NCI-H187 (cell line): ENCODE measurements around the gene TMEM114.

Experiments used
- DNase-seq, 2 experiments: peaks; one replicate each; lab custom pipeline; 2025; lab: John Stamatoyannopoulos, UW

Gene TMEM114

GRCh38 chr16:8589900-8590688 lies at the start of gene TMEM114:
TMEM114 (minus strand) TSS chr16:8590511; CDS start chr16:8589838, 673 bp downstream.
- DNase-seq, result no peak

DNA sequence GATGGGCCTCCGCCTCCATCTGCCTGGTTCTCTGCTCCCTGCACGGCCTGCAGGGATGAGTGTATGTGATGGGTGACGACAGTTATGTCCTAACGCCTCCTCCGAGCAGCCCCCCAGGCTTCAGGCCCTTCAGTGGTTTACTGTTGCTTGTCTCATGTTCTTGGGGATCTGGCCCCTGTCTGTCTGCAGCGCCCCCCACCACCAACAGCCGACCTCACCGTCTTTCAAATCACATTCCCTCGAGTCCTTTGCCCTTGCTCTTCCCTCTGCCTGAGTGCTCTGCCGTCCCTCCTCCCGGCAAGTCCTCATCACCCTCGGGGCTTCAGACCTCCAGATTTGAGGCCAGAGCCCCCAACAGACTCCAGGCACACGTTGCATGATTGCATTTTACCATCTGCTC lies 49.4 kb upstream of the TMEM114 start:
- no peak for DNase-seq

DNA sequence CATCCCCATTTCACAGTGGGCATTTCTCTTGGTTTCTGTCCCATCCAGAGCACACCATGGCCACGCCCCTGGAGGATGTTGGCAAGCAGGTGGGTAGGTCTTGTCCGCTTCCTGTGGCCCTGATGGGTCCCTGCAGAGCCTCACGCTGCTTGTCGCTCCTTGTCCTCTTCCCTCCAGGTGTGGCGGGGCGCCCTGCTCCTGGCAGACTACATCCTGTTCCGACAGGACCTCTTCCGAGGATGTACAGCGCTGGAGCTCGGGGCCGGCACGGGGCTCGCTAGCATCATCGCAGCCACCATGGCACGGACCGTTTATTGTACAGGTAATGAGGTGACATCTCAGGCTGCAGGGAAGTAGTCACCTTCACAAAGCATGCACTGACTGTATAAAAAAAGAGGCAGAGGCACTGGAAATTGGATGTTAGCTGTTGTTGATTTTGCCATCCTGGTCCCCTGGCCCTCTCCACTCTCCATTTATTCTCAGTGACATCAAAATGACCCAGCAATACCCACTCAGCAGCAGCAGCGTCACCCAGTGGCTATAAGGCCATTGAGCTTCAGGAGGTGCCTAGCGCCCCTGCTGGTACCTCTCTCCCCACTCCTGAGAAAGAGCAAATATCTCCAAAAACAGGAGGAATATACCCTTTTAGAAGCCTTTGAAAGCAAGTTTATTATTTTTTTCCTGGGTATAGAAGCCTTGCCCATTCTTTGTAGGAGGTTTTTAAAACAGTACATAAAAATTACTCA lies 44.9 kb upstream of the TMEM114 start:
- no peak for DNase-seq

DNA sequence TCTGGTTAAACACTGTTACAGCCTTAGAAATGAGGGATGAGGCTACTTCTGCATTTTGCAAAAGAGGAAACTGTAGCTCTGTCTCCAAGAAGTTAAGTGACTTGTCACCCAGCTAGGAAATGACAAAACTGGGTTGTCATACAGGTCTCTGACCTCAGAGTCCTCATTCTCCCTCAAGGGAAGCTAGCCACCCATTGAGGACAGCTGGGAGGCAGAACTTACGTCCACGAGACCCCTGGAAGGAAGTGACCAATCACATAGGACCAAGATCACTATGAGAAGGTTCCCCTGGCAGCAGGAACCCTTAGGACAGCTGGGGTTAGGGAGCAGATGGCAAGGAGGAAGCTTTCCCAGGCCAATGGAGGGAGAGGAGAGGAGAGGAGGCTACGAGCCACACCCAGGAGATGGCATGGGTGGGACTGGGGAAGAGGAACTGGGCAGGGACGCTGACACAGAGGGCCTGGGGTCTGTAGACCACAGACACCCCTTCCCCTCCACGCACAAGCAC lies 42.4 kb upstream of the TMEM114 start:
- no peak for DNase-seq

GRCh38 chr16:8631818-8632465 lies 41.6 kb upstream of the TMEM114 start:
- DNase-seq, result no peak

DNA sequence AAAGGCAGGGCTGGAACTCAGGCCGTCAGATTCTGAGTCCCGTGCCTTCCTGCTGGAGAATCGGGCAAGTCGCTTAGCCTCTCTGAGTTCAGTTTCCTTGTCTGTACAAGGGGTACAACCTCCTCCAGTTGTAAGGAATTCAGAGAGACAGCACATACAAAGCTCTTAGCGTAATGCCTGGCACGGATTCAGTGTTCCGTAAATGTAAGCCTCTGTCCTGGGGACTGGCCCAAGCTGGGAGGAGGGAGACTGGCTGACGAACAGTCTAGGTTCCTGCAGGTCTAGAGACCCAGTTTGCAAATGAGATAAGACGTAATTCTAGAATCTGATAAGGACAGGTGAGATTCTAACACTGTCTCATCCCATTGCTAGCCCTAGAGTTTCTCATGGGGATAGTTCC lies 41.1 kb upstream of the TMEM114 start:
- DNase-seq, result no peak

DNA sequence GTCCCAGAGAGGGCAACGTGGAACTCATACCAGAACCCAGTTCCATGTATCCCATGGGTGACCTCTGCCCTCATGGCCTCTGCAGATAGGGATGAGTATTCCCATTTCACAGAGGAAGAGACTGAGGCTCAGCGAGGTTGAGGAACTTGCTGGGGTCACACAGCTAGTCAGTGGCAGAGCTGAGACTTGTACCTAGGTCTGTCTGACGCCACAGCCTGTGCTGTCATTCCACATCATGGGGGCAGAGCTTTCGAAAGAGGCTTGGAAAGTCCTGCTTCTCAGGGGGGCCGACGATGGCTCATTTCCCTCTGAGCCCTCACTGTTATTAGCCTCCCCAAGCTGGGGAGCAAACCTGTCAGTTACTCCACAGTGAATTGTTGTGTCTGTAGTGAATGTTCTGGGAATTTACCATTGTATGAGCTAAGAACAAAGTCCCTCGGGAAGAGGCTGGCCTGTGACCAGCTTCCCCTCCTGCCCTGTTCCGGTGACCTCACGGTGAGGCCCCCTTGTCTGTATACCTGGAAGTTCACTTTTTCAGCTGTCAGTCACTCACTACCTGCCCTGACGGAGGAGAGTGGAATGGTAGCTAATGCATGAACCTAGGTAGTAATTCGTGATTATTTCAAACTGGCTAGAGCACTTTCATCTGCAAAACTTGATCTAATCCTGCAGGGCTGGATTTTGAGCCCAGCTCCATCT lies 40.1 kb upstream of the TMEM114 start:
- no peak for DNase-seq

- no peak for DNase-seq
These were observed 38.8 kb upstream of the TMEM114 start for GRCh38 chr16:8628981-8629725.

DNA sequence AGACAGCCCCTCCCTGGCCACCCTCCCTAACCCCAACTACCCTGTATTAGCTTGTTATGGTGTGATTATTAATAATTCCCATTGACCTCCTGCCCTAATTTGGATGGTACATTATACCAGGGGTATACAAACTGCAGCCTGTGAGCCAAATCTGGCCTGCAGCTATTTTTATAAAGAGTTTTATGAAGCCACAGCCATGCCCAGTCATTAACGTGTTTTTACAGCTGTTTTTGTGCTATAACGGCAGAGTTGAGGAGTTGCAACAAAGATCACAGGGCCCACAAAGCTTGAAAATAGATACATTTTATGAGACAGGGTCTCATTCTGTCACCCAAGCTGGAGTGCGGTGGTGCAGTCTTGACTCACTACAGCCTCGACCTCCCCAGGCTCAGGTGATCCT lies 37.1 kb upstream of the TMEM114 start:
- no peak for DNase-seq

GRCh38 chr16:8626946-8627345 lies 36.6 kb upstream of the TMEM114 start:
- no peak for DNase-seq

DNA sequence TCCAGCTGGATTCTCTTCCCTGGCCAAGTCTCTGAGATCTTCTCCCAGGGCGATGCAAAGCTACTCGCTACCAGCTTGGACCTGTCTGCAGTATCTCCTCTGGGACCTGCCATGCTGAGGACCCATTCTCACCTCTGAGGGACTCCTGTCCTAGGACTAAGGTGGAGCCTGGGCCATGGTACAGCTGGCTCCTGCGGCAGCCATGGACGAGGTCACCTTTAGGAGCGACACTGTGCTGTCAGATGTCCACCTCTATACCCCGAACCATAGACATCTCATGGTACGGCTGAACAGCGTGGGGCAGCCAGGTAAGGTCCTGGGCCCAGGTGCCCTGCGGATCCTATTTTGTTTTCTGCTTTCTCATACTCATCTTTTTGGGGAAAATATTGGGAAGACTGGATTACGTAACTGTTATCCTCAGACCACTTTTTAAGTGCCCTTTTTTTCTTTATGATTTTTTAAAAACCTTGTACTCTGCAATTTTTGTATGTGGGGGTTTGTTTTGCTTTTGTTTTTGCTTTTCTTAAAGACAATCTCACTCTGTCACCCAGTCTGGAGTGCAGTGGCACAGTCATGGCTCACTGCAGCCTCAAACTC lies 35.3 kb upstream of the TMEM114 start:
- DNase-seq, result no peak

DNA sequence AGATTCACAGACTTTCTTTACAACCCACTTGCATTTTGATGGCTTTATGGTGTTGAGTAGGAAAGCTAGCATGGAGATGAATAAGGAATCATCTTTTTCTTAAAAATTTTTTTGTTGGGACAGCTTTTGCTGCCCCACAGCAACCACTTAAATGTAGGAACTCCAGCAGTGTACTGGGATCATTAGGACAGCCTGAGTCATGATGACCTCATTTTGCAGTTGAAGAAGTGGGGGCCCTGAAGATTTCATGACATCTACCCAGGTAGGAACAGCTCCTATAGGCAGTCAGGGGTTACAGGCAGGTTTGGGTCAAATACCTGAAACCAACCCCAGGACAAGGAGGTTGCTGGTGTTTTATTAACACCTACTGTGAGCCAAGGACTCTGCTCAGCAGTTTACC lies 33.3 kb upstream of the TMEM114 start:
- DNase-seq, result no peak

GRCh38 chr16:8622315-8622656 lies 32.0 kb upstream of the TMEM114 start:
- DNase-seq, result no peak

DNA sequence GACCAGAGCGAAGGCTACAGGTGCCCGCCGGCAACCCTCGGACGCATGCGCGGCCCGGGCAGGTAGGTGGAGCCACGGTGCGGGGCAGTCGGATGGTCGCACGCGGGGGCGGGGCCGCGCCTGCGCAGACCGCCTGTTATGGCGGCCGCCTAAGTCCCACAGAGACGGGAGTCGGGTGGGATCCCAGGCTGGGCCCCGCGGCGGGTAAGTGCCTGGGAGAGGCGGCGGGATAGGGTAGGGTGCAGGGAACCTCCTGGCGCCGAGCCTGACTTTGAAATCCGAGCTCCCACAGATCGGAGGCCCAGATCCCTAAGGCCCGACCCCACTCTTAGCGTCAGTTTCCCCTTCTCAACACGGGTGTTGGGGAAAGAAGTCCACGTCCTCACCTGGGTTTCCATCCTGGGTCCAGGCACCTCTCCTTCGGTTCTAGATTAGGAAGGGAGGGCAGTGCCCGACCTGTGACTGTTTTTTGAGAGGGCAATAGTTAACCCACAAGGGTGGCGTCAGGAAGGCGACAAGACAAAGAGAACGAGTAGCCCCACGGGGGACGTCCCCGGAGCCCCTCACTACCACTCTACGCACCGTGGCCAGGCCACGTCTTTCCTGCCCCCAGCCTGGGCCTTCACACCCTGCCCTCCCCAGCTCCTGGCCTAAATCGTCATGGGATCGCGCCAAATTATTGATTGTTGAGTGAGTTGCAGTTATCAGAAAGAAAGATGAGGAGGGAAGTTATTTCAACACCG lies 31.4 kb upstream of the TMEM114 start, which contains the start of gene METTL22:
Gene METTL22, plus strand, starts transcription at position 127 of the 743 bp plus-strand sequence. CDS start 3,968 bp downstream, outside the sequence.
- peak; percentile 64 to 67 for DNase-seq

- no peak for DNase-seq
These were observed 30.9 kb upstream of the TMEM114 start for GRCh38 chr16:8621222-8621571.

- DNase-seq, result no peak
These were observed 30.2 kb upstream of the TMEM114 start for GRCh38 chr16:8620535-8620934.

GRCh38 chr16:8619671-8620370 lies 29.5 kb upstream of the TMEM114 start:
- DNase-seq, result no peak

DNA sequence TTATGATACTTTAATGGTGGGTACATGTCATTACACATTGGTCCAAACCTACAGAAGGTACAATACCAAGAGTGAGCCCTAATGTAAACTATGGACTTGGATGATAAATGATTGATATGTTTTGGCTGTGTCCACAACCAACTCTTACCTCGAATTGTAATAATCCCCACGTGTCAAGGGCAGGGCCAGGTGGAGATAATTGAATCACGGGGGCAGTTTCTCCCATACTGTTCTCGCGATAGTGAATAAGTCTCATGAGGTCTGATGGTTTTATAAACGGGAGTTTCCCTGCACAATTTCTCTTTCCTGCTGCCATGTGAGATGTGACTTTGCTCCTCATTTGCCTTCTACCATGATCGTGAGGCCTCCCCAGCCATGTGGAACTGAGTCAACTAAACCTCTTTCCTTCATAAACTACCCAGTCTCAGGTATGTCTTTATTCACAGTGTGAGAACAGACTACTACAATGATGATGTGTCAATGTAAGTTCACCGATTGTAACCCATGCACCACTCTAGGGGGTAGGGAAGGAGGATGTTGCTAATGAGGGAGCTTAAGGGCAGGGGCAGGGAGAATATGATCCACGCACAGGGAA lies 24.2 kb upstream of the TMEM114 start:
- no peak for DNase-seq

DNA sequence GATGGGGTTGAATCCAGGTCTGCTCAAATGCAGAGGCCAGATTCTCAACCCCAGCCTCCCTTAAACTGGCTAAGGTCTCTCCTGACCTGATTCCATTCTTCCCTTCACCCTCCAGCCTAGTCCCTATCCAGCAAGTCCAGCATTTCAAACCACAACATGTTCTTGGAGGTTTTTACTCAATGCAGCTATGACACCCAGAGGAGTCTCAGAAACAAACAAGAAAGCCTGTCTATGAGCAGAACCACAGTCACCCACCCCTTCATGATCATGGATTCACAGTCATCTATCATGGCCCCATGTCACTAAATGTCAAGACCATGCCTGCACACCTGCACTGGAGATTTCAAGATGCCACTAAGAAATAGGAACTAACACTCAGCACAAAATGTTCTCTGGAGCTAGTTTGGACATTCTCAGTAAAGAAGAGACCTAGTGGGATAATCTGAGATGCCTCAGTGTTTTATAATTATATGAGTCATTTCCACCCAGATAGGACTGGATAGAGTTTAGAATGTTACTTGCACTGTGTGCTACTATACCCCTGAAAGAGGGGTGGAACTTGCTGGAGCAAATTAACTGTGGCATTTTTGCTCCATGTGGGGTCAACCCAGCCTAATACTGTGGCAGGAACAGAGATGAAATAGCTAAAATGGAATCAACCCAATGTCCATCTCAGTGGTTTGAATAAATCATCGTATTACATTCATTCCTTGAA lies 21.7 kb upstream of the TMEM114 start:
- DNase-seq, result no peak
